Loucy (cell line): Measurements from ENCODE around the gene SORBS1.

ENCODE experiments used
- H2AFZ ChIP-seq: fragments of 200-600 bp; sonication (generic); 2 replicates; pipeline ENCODE4 v1.6.0; 2016; ENCODE audit warnings: antibody characterized with exemption, mild to moderate bottlenecking, low read length, moderate library complexity
- H3F3A ChIP-seq: fragments of 200-600 bp; 2 replicates; pipeline ENCODE4 v1.6.0; 2016; ENCODE audit warnings: antibody characterized with exemption, low read depth, mild to moderate bottlenecking
- H3K27me3 ChIP-seq: fragments of 200-600 bp; sonication (generic); 2 replicates; pipeline ENCODE4 v1.6.1; 2014; ENCODE audit warnings: low read length, mild to moderate bottlenecking; ENCODE audit not compliant: insufficient read depth, poor library complexity, severe bottlenecking
- H3K36me3 ChIP-seq: fragments of 200-600 bp; sonication (generic); 2 replicates; pipeline ENCODE4 v1.6.1; 2016; ENCODE audit warnings: low read length; ENCODE audit not compliant: insufficient read depth
- H3K4me1 ChIP-seq: fragments of 200-600 bp; sonication (generic); 2 replicates; pipeline ENCODE4 v1.5.1; 2014; ENCODE audit warnings: low read length, mild to moderate bottlenecking; ENCODE audit not compliant: insufficient read depth, poor library complexity, severe bottlenecking
- H3K4me2 ChIP-seq: fragments of 200-600 bp; sonication (generic); 2 replicates; pipeline ENCODE4 v1.6.0; 2014; ENCODE audit warnings: antibody characterized with exemption, low read length, low read depth, mild to moderate bottlenecking; ENCODE audit not compliant: poor library complexity, severe bottlenecking
- H3K4me3 ChIP-seq: fragments of 200-600 bp; sonication (generic); 2 replicates; pipeline ENCODE4 v1.5.1; 2014; ENCODE audit warnings: low read length, mild to moderate bottlenecking, mixed read lengths; ENCODE audit not compliant: poor library complexity, severe bottlenecking
- H3K79me2 ChIP-seq: fragments of 200-600 bp; sonication (generic); 2 replicates; pipeline ENCODE4 v1.6.1; 2014; ENCODE audit warnings: low read length; ENCODE audit not compliant: insufficient read depth
- H3K9ac ChIP-seq: fragments of 200-600 bp; sonication (generic); 2 replicates; pipeline ENCODE4 v1.6.0; 2014; ENCODE audit warnings: mild to moderate bottlenecking, low read depth, low read length, moderate library complexity; ENCODE audit not compliant: poor library complexity, severe bottlenecking
- H3K9me2 ChIP-seq: fragments of 200-600 bp; sonication (generic); replicated peaks from 2 replicates; pipeline ENCODE4 v1.6.1; 2016; ENCODE audit warnings: low read depth, low read length, mixed read lengths
- H3K9me3 ChIP-seq: fragments of 200-600 bp; sonication (generic); 2 replicates; pipeline ENCODE4 v1.6.1; 2014; ENCODE audit warnings: mild to moderate bottlenecking, antibody characterized with exemption, low read length, low read depth; ENCODE audit not compliant: insufficient read depth
- H4K20me1 ChIP-seq: fragments of 200-600 bp; sonication (generic); 2 replicates; pipeline ENCODE4 v1.6.0; 2014; ENCODE audit warnings: antibody characterized with exemption, low read length, mild to moderate bottlenecking; ENCODE audit not compliant: insufficient read depth, poor library complexity, severe bottlenecking
- EZH2phosphoT487 ChIP-seq: fragments of 200-600 bp; IDR thresholded peaks from 2 replicates; pipeline ENCODE4 v1.6.1; 2018; ENCODE audit warnings: antibody characterized with exemption, mild to moderate bottlenecking, moderate library complexity, borderline replicate concordance
- TF ChIP-seq, protein P1 (sequence below): fragments of 200-600 bp; sonication (generic); conservative IDR thresholded peaks from 2 replicates; pipeline ENCODE4 v1.5.1; 2014; ENCODE audit warnings: mild to moderate bottlenecking, antibody characterized with exemption, low read length

The SORBS1 gene

DNA sequence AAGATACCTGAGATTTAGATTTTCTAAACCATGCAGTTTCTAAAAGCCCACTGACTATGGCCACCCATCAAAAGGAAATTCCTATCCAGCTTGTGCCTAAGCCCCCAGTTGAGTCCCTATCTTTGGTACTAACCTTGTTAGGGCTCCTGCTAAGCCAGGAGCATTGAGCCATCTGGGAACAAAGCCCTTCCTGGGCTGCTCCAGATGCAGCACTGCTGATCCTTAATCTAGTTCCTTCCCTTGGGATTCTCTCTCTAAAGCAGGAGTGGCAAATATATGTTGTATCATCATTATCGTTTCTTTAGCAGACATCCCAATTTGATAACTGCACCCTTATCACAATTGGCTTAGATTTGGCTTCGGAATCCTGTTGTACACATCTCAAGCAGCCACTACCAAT is 245.7 kb downstream of the SORBS1 start:
- Histone ChIP-seq H2AFZ (no peak overlapping the region), H3F3A (no peaks in the 10 kb centered on the region), H3K4me3 (no peak overlapping the region), H3K27me3 (no peaks in the 10 kb centered on the region), H3K4me2 (no peak overlapping the region), H3K9me3 (no peaks in the 10 kb centered on the region), H3K79me2 (no peaks in the 10 kb centered on the region), H3K9me2 (no peaks in the 10 kb centered on the region), H3K36me3 (no peaks in the 10 kb centered on the region), H3K4me1 (peaks cover 50% of the 10 kb centered on the region), H3K9ac (no peak overlapping the region), H4K20me1 (no peaks in the 10 kb centered on the region)
- TF ChIP-seq, protein P1, sequence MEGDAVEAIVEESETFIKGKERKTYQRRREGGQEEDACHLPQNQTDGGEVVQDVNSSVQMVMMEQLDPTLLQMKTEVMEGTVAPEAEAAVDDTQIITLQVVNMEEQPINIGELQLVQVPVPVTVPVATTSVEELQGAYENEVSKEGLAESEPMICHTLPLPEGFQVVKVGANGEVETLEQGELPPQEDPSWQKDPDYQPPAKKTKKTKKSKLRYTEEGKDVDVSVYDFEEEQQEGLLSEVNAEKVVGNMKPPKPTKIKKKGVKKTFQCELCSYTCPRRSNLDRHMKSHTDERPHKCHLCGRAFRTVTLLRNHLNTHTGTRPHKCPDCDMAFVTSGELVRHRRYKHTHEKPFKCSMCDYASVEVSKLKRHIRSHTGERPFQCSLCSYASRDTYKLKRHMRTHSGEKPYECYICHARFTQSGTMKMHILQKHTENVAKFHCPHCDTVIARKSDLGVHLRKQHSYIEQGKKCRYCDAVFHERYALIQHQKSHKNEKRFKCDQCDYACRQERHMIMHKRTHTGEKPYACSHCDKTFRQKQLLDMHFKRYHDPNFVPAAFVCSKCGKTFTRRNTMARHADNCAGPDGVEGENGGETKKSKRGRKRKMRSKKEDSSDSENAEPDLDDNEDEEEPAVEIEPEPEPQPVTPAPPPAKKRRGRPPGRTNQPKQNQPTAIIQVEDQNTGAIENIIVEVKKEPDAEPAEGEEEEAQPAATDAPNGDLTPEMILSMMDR: no peak
- TF ChIP-seq EZH2phosphoT487: no peak

DNA sequence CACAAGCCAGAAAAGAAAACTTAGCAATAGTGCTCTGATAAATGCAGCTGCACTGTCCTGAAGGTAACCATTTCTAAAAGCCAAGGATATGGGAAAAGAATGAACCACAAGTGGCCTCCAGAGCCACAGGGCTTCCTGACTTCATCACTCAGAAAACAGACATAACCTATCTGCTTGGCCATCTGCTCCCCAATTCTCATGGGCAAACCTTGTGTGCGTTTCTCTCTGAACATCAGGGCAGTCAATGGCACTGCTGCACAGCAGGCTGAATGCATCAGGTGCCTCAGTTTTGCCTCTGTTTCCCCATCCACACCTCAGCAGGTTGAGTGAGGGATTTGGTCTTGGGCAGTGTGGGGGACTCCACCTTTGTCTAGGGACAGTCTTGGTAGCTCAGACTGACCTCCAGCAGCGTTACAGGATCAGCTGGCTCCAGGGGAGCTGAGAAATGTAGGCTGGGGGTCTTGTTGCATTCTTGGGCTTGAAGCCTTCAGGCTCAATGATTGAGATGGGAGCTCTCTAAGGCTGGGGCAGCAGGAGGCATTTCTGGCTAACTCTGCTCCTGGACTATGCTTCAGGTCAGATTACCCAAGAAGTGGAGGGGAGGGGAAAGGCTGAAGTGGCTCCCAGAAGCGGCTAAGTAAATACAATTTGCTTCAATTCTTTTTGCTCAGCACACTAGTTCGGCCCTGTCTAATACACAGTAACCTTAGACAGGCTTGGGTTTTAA is 246.8 kb downstream of the SORBS1 start:
- H3K9me2 ChIP-seq: no peaks in the 10 kb centered on the region
- H3K4me2 ChIP-seq: peak overlapping the region; percentile 56

DNA sequence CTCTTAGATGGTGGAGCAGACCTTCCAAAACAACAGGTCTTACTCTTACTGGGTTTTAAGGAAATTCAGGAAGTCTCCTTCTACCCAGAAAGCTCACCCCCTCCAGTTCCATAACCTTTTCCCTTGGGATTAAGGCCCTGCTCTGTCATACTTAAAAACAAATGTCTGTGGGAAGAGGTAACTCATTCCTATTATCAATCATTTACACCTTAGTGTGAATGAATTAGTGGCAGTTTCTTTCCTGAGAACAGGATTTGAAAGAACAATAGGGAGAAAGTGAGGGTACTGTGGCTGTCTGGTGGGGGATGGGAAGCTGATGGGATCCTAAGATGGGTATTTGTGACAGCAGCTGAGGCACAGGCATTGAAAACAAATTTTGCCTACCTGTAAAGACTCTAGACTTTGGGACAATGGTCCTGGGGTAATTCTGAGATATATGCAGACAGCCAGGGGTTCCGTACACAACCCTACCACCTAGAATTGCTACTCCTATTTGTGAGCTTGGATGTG is 248.1 kb downstream of the SORBS1 start:
- Histone ChIP-seq H3K9me2 (no peaks in the 10 kb centered on the region), H2AFZ (peak overlapping the region; percentile 31; the same call in 1 of the 2 replicates), H3K79me2 (no peaks in the 10 kb centered on the region), H3K9ac (peak overlapping the region; percentile 65), H4K20me1 (no peaks in the 10 kb centered on the region), H3K36me3 (no peaks in the 10 kb centered on the region), H3K27me3 (no peaks in the 10 kb centered on the region), H3K4me2 (peak overlapping the region; percentile 56), H3K9me3 (no peaks in the 10 kb centered on the region), H3K4me1 (peaks cover 66% of the 10 kb centered on the region), H3F3A (no peaks in the 10 kb centered on the region), H3K4me3 (no peak overlapping the region)
- no peak for TF ChIP-seq EZH2phosphoT487
- TF ChIP-seq, protein P1: no peak

More for the DNA sequence above, 246.8 kb downstream of the SORBS1 start:
- H2AFZ ChIP-seq: 0 out of 2 replicates have a peak overlapping the region, but pooled peaks have one; percentile 31
- peaks cover 60% of the 10 kb centered on the region for H3K4me1 ChIP-seq
- H3K27me3 ChIP-seq: no peaks in the 10 kb centered on the region
- H4K20me1 ChIP-seq: no peaks in the 10 kb centered on the region
- no peaks in the 10 kb centered on the region for H3K79me2 ChIP-seq
- H3F3A ChIP-seq: no peaks in the 10 kb centered on the region
- TF ChIP-seq EZH2phosphoT487: no peak
- TF ChIP-seq, protein P1: no peak
- H3K9me3 ChIP-seq: no peaks in the 10 kb centered on the region
- H3K36me3 ChIP-seq: no peaks in the 10 kb centered on the region
- H3K9ac ChIP-seq: peak overlapping the region; percentile 65
- peak overlapping the region; percentile 6 for H3K4me3 ChIP-seq
